EL (cell line): ENCODE results near the gene GPSM3.
A peak's percentile ranks its signal among the peaks of the same experiment; 100 is the strongest.
"Not testable (repeated sequence)": the region's sequence is repeated elsewhere in the genome, so short reads cannot be mapped to it uniquely, and the experiment has no call there.

ENCODE experiments used
- DNase-seq: peaks from one replicate; pipeline ENCODE4 v3.0.0-alpha.2; 2016

GPSM3 gene

GRCh38 chr6:32192608-32193039, at the start of gene GPSM3:
Gene GPSM3 (minus strand): TSS chr6:32192643. CDS start chr6:32192513, 130 bp downstream.
- DNase-seq, result peak; percentile 58

- DNase-seq, result no peak
These were observed 48.2 kb upstream of the GPSM3 start for GRCh38 chr6:32240686-32241085.

GRCh38 chr6:32239462-32239861, 47.0 kb upstream of the GPSM3 start:
- DNase-seq, result no peak

GRCh38 chr6:32234934-32235333, 42.5 kb upstream of the GPSM3 start:
- DNase-seq, result no peak

GRCh38 chr6:32226434-32226833, 34.0 kb upstream of the GPSM3 start:
- no peak for DNase-seq

- no peak for DNase-seq
These were observed 32.3 kb upstream of the GPSM3 start for GRCh38 chr6:32224696-32225095.

- no peak for DNase-seq
These were observed 31.1 kb upstream of the GPSM3 start, which contains the start of gene NOTCH4 for GRCh38 chr6:32223258-32224235. Gene NOTCH4 (minus strand): TSS chr6:32224067. CDS start chr6:32223928, 139 bp downstream.

GRCh38 chr6:32222333-32223230, 30.1 kb upstream of the GPSM3 start:
- no peak for DNase-seq

GRCh38 chr6:32220021-32220420, 27.6 kb upstream of the GPSM3 start:
- no peak for DNase-seq

GRCh38 chr6:32218167-32218566, 25.7 kb upstream of the GPSM3 start:
- no peak for DNase-seq

GRCh38 chr6:32216998-32217397, 24.6 kb upstream of the GPSM3 start:
- DNase-seq, result no peak

- DNase-seq, result no peak
These were observed 23.8 kb upstream of the GPSM3 start for GRCh38 chr6:32216285-32216684.

GRCh38 chr6:32215617-32216016, 23.2 kb upstream of the GPSM3 start:
- no peak for DNase-seq

GRCh38 chr6:32214126-32214525, 21.7 kb upstream of the GPSM3 start:
- DNase-seq, result no peak

GRCh38 chr6:32213649-32214048, 21.2 kb upstream of the GPSM3 start:
- DNase-seq, result no peak

- no peak for DNase-seq
These were observed 19.8 kb upstream of the GPSM3 start for GRCh38 chr6:32212076-32212760.

- not testable (repeated sequence) for DNase-seq
These were observed 19.0 kb upstream of the GPSM3 start for GRCh38 chr6:32211432-32211831.

- no peak for DNase-seq
These were observed 17.8 kb upstream of the GPSM3 start for GRCh38 chr6:32210191-32210601.

GRCh38 chr6:32208996-32209395, 16.6 kb upstream of the GPSM3 start:
- no peak for DNase-seq

GRCh38 chr6:32204268-32204715, 11.8 kb upstream of the GPSM3 start:
- no peak for DNase-seq

- DNase-seq, result no peak
These were observed 11.2 kb upstream of the GPSM3 start for GRCh38 chr6:32203426-32204267.

GRCh38 chr6:32202186-32202585, 9.7 kb upstream of the GPSM3 start:
- no peak for DNase-seq
